Liver (tissue), 9 donors: ENCODE data around the gene HHIPL2. TPM values are rescaled to one million over a fixed set of nuclear protein-coding genes. Genes with fewer than 3 reads are reported as not detected.

Experiments
- DNase-seq: peaks from one replicate; pipeline ENCODE4 v3.0.0-alpha.2; 2017; ENCODE audit warnings: low spot score
- H3K27ac ChIP-seq, 2 donors: one replicate each; pipeline ENCODE4 v1.7.0; 2013; ENCODE audit warnings: inconsistent platforms in 2 of 2, low read length in 2 of 2, control low read depth in 1 of 2, low read depth in 1 of 2, mild to moderate bottlenecking in 1 of 2
- H3K27me3 ChIP-seq, 4 donors: one replicate each; pipeline versions ENCODE4 v1.6.1 to v1.7.0; 2013; ENCODE audit warnings: low read length in 3 of 4, inconsistent platforms in 1 of 4, mild to moderate bottlenecking in 1 of 4, moderate library complexity in 1 of 4; ENCODE audit not compliant: control insufficient read depth in 4 of 4, insufficient read depth in 4 of 4
- H3K36me3 ChIP-seq, 4 donors: one replicate each; pipeline versions ENCODE4 v1.6.1 to v1.7.0; 2013; ENCODE audit warnings: low read length in 3 of 4, mild to moderate bottlenecking in 3 of 4, low read depth in 1 of 4, moderate library complexity in 1 of 4; ENCODE audit not compliant: control insufficient read depth in 4 of 4, insufficient read depth in 3 of 4
- H3K4me1 ChIP-seq, 4 donors: one replicate each; pipeline versions ENCODE4 v1.6.1 to v1.7.0; 2013; ENCODE audit warnings: low read length in 3 of 4, mild to moderate bottlenecking in 3 of 4, moderate library complexity in 1 of 4; ENCODE audit not compliant: control insufficient read depth in 4 of 4, insufficient read depth in 4 of 4
- H3K4me3 ChIP-seq, 3 donors: one replicate each; pipeline versions ENCODE4 v1.6.1 to v1.7.0; 2013; ENCODE audit warnings: low read length in 3 of 3, control low read depth in 1 of 3, low read depth in 1 of 3, mild to moderate bottlenecking in 1 of 3
- H3K9ac ChIP-seq, 2 donors: one replicate each; pipeline ENCODE4 v1.7.0; 2013; ENCODE audit warnings: low read length in 2 of 2, mild to moderate bottlenecking in 2 of 2, moderate library complexity in 2 of 2, control low read depth in 1 of 2, low read depth in 1 of 2
- H3K9me3 ChIP-seq, 4 donors: one replicate each; pipeline versions ENCODE4 v1.6.1 to v1.7.0; 2013; ENCODE audit warnings: low read length in 3 of 4; ENCODE audit not compliant: control insufficient read depth in 4 of 4
- ATF3 ChIP-seq: IDR thresholded peaks from 2 replicates; pipeline ENCODE4 v1.6.1; 2016; ENCODE audit warnings: antibody characterized with exemption
- CTCF ChIP-seq: fragments of 150-350 bp; IDR thresholded peaks from 2 replicates; pipeline ENCODE4 v1.5.1; 2017; ENCODE audit warnings: improper control_type of control experiment, low read depth, low read length; ENCODE audit not compliant: missing input control
- EGR1 ChIP-seq, 2 donors: IDR thresholded peaks; 2 replicates each; pipeline ENCODE4 v1.6.1; 2016 to 2018; ENCODE audit warnings: antibody characterized with exemption in 2 of 2, low read depth in 2 of 2
- FOXA1 ChIP-seq: IDR thresholded peaks from 2 replicates; pipeline ENCODE4 v1.6.1; 2016; ENCODE audit warnings: antibody characterized with exemption
- FOXA2 ChIP-seq: IDR thresholded peaks from 2 replicates; pipeline ENCODE4 v1.6.1; 2016; ENCODE audit warnings: antibody characterized with exemption
- GABPA ChIP-seq, 2 donors: IDR thresholded peaks in 1 of 2; conservative IDR thresholded peaks in 1 of 2; 2 replicates each; pipeline ENCODE4 v1.6.1; 2016; ENCODE audit warnings: antibody characterized with exemption in 2 of 2, mild to moderate bottlenecking in 1 of 2, moderate library complexity in 1 of 2
- HNF4A ChIP-seq, 2 donors: conservative IDR thresholded peaks; 2 replicates each; pipeline ENCODE4 v1.6.1; 2016; ENCODE audit warnings: antibody characterized with exemption in 2 of 2, mild to moderate bottlenecking in 2 of 2
- HNF4G ChIP-seq: IDR thresholded peaks from 2 replicates; pipeline ENCODE4 v1.6.1; 2016; ENCODE audit warnings: antibody characterized with exemption
- JUND ChIP-seq, 2 donors: IDR thresholded peaks; 2 replicates each; pipeline ENCODE4 v1.6.1; 2016; ENCODE audit warnings: antibody characterized with exemption in 2 of 2
- NR2F2 ChIP-seq: IDR thresholded peaks from 2 replicates; pipeline ENCODE4 v1.6.1; 2016; ENCODE audit warnings: antibody characterized with exemption
- RAD21 ChIP-seq, 2 donors: IDR thresholded peaks; 2 replicates each; pipeline ENCODE4 v1.6.1; 2016; ENCODE audit warnings: antibody characterized with exemption in 2 of 2, mild to moderate bottlenecking in 2 of 2
- REST ChIP-seq: IDR thresholded peaks from 2 replicates; pipeline ENCODE4 v1.6.1; 2016; ENCODE audit warnings: antibody characterized with exemption, mild to moderate bottlenecking
- RXRA ChIP-seq, 2 donors: IDR thresholded peaks; 2 replicates each; pipeline ENCODE4 v1.6.1; 2017 to 2018; ENCODE audit warnings: antibody characterized with exemption in 2 of 2, mild to moderate bottlenecking in 1 of 2
- SP1 ChIP-seq: IDR thresholded peaks from 2 replicates; pipeline ENCODE4 v1.6.1; 2018; ENCODE audit warnings: antibody characterized with exemption, mild to moderate bottlenecking
- YY1 ChIP-seq: IDR thresholded peaks from 2 replicates; pipeline ENCODE4 v1.6.1; 2016; ENCODE audit warnings: antibody characterized with exemption, mild to moderate bottlenecking
- ZBTB33 ChIP-seq: IDR thresholded peaks from 2 replicates; pipeline ENCODE4 v1.6.1; 2016; ENCODE audit warnings: antibody characterized with exemption
- WGBS: extraction: QIAGEN DNeasy Blood & Tissue Kit; methylation state at CpG from one replicate; pipeline ENCODE4 v1.1.7; 2013; 5-methylcytosine and 5-hydroxymethylcytosine counted together
- polyA plus RNA-seq, 2 donors: library from polyadenylated mRNA; stranded (reverse) in 1 of 2; unstranded in 1 of 2; fragments of 200-250 nt in 1 of 2; fragments of >200 nt in 1 of 2; fragmentation: Nextera tagmentation in 1 of 2; extraction: Ambion mirVana in 1 of 2; gene quantifications; one replicate each; pipeline versions ENCODE4 v1.2.1 to v1.2.3, GENCODE V29; 2013 to 2015
- total RNA-seq, 2 donors: library from RNA; depleted of rRNA; stranded (reverse); fragments of >200 nt; gene quantifications; one replicate each; pipeline ENCODE4 v1.2.3, GENCODE V29; 2014
- TF ChIP-seq, protein P1 (sequence below): IDR thresholded peaks from 2 replicates; pipeline ENCODE4 v1.6.1; 2016; ENCODE audit warnings: antibody characterized with exemption
- donor health status: healthy.
- donor health status: healthy.
- donor health status: healthy.
- donor health status: healthy.
- donor health status: healthy.

The HHIPL2 gene
- total and polyA plus RNA-seq, 4 donors = 0.05 to 0.25 TPM; not detected in 2

DNA sequence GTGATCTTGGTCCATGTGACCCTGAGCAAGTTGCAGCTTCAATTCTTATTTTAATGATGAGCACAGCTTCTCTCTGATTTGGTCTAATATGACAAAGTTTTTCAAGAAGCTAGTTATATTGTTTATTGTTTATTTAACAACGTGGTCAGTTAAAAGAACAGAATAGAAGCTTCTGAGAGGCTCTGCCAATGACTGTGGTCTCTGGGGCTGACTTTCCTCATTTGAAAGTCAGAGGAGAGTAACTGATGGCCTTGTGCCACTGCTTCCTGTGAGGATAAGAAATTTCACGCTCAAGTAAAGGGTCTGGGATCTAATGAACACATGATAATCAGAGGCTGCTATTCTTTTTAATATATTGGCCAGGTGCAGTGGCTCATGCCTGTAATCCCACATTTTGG, 7.3 kb downstream of the HHIPL2 start:
- Histone ChIP-seq H3K4me1 (no peaks in the 10 kb centered on the region), H3K27ac (no peak overlapping the region), H3K9me3 (no peaks in the 10 kb centered on the region), H3K4me3 (no peak overlapping the region), H3K9ac (no peak overlapping the region), H3K27me3 (no peaks in the 10 kb centered on the region), H3K36me3 (no peaks in the 10 kb centered on the region)
- no peak for DNase-seq
- TF ChIP-seq ZBTB33 (no peak), CTCF (no peak), REST (no peak), FOXA1 (no peak), RXRA (IDR thresholded peaks at IDR 0.05) (no peak), SP1 (no peak), GABPA (IDR thresholded peaks at IDR 0.05 in 1 of 2, conservative IDR thresholded peaks at IDR 0.05 in 1 of 2) (no peak), EGR1 (IDR thresholded peaks at IDR 0.05; ENCODE audit: low read depth in 2 of 2) (no peak), ATF3 (no peak), YY1 (no peak), HNF4A (conservative IDR thresholded peaks at IDR 0.05) (no peak), RAD21 (IDR thresholded peaks at IDR 0.05) (no peak), JUND (IDR thresholded peaks at IDR 0.05) (no peak)
- TF ChIP-seq, protein P1, sequence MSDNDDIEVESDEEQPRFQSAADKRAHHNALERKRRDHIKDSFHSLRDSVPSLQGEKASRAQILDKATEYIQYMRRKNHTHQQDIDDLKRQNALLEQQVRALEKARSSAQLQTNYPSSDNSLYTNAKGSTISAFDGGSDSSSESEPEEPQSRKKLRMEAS = no peak
- 67% methylated on average over 2 of the region's 2 CpGs for WGBS

DNA sequence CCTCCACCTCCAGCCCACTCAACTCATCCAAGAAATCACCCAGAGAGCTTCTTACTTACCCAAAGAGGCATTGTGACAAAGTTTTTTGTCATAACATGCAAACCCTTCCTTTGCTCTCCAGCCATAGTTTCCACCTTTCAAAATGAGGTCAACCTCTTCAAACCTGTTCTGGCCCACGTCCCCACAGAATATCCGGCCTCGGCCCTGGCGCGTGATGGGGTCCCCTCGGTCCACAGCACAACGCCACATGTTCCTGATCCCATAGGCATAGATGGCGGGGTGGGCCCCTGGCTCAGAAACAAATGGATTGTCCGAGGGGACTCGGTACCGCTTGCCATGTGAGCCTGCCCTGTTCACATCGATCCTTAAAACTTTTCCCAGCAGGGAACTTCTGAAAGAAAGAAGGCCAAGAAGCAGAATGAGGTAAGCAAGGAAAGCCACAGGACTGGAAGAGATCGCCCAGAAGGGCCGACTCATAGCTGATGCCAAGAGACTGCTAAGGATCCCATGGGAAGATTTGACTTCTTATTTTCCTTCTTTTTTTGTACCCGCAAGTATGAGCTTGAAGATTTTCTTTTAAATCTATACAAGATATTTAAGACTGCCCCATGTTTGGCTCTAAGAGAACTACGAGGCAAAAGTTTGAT, 7.8 kb downstream of the HHIPL2 start:
- DNase-seq = no peak
- H3K9ac ChIP-seq = no peak overlapping the region
- 87% methylated on average over 16 of the region's 16 CpGs for whole genome bisulfite sequencing
- no peak overlapping the region for H3K27ac ChIP-seq
- H3K27me3 ChIP-seq = no peaks in the 10 kb centered on the region
- no peaks in the 10 kb centered on the region for H3K4me1 ChIP-seq
- H3K4me3 ChIP-seq = no peak overlapping the region
- no peaks in the 10 kb centered on the region for H3K36me3 ChIP-seq
- TF ChIP-seq NR2F2 (no peak), FOXA2 (no peak), HNF4G (no peak), GABPA (IDR thresholded peaks at IDR 0.05 in 1 of 2, conservative IDR thresholded peaks at IDR 0.05 in 1 of 2) (no peak), RXRA (IDR thresholded peaks at IDR 0.05) (no peak), YY1 (no peak), FOXA1 (no peak), EGR1 (IDR thresholded peaks at IDR 0.05; ENCODE audit: low read depth in 2 of 2) (no peak), SP1 (no peak), RAD21 (IDR thresholded peaks at IDR 0.05) (no peak), ZBTB33 (no peak)
- TF ChIP-seq, protein P1 = no peak
- no peaks in the 10 kb centered on the region for H3K9me3 ChIP-seq
